Stomach (tissue), 19 donors: ENCODE measurements around the gene POLR2C. TPM values are rescaled to one million over a fixed set of nuclear protein-coding genes. Genes with fewer than 3 reads are reported as not detected.

Experiments used
- DNase-seq, 2 donors: peaks; one replicate each; pipeline versions ENCODE4 v3.0.0 to v3.0.0-alpha.2; 2013 to 2019
- H3K27ac ChIP-seq, 5 donors: fragments of 200-600 bp in 4 of 5; sonication (generic) in 4 of 5; one replicate each; pipeline ENCODE4 v1.5.1; 2013 to 2019; ENCODE audit warnings: mild to moderate bottlenecking in 1 of 5, moderate library complexity in 1 of 5
- H3K27me3 ChIP-seq, 3 donors: fragments of 200-600 bp; sonication (generic); one replicate each; pipeline ENCODE4 v1.5.1; 2017 to 2019; ENCODE audit warnings: mixed run types in 1 of 3
- H3K36me3 ChIP-seq, 4 donors: fragments of 200-600 bp; sonication (generic); 1 replicate in 3 of 4; 2 replicates in 1 of 4; pipeline ENCODE4 v1.5.1; 2016 to 2019
- H3K4me1 ChIP-seq, 4 donors: fragments of 200-600 bp; sonication (generic); one replicate each; pipeline ENCODE4 v1.5.1; 2016 to 2019
- H3K4me3 ChIP-seq, 4 donors: fragments of 200-600 bp; sonication (generic) in 3 of 4; one replicate each; pipeline ENCODE4 v1.5.1; 2016 to 2019; ENCODE audit warnings: mild to moderate bottlenecking in 1 of 4
- H3K9me3 ChIP-seq, 4 donors: fragments of 200-600 bp; sonication (generic); one replicate each; pipeline ENCODE4 v1.5.1; 2016 to 2019
- CTCF ChIP-seq, 7 experiments: fragments of 450-650 bp in 4 of 7; fragments of 200-600 bp in 3 of 7; sonication (generic) in 3 of 7; IDR thresholded peaks; one replicate each; pipeline ENCODE4 v1.5.1; 2016 to 2019; ENCODE audit warnings: antibody characterized with exemption in 7 of 7, control low read depth in 2 of 7, mild to moderate bottlenecking in 1 of 7
- EP300 ChIP-seq: sonication (generic); formaldehyde crosslinking; IDR thresholded peaks from one replicate; pipeline ENCODE4 v1.6.1; 2017; ENCODE audit warnings: antibody characterized with exemption
- POLR2A ChIP-seq, 4 donors: fragments of 450-650 bp; IDR thresholded peaks; one replicate each; pipeline ENCODE4 v1.6.1; 2016; ENCODE audit warnings: antibody characterized with exemption in 4 of 4, control low read depth in 2 of 4, mild to moderate bottlenecking in 1 of 4, moderate library complexity in 1 of 4
- POLR2AphosphoS5 ChIP-seq, 3 donors: sonication (generic); formaldehyde crosslinking; IDR thresholded peaks; one replicate each; pipeline ENCODE4 v1.6.1; 2016; ENCODE audit warnings: antibody characterized with exemption in 3 of 3
- WGBS, 5 donors: extraction: QIAGEN DNeasy Blood & Tissue Kit in 3 of 5; methylation state at CpG; one replicate each; pipeline versions ENCODE4 v1.1.5 to v1.1.7; 2013 to 2018; 5-methylcytosine and 5-hydroxymethylcytosine counted together
- intact Hi-C: fragments of 100-400 bp; cut with DNase I; formaldehyde crosslinking; loops from one replicate; pipeline ENCODE4 v1.15.1; 2023; ENCODE audit warnings: low total_unique reads
- long read RNA-seq, 10 donors: transcript quantifications; one replicate each; lab custom pipeline, GENCODE V29; 2026
- polyA plus RNA-seq, 3 donors: library from polyadenylated mRNA; stranded (reverse); fragments of 200-250 nt; gene quantifications; one replicate each; pipeline ENCODE4 v1.2.3, GENCODE V29; 2013
- total RNA-seq, 5 donors: library from RNA; depleted of rRNA; stranded (reverse); fragments of >200 nt; gene quantifications; one replicate each; pipeline versions ENCODE4 v1.1.0 to v1.2.3, GENCODE V29; 2014 to 2016
- donor health status: healthy with polysubstance abuse.
- donor health status: Bipolar disorder and iron deficiency.
- donor health status: healthy.

POLR2C gene
- total RNA-seq (100 to 1,000 TPM in 2 of 5 donors, 10 to 100 TPM in 3; 60.0 to 162 (median 84.4) TPM), polyA plus RNA-seq (10 to 100 TPM; 31.8 to 56.1 (median 48.9) TPM)
- long read RNA-seq, donor 1, transcript POLR2C-201 (9 exons, 2,057 nt), result major isoform, 12 of 83 reads
- long read RNA-seq, donor 1, partial matches to known transcripts, result 71 of 83 reads
- long read RNA-seq, donor 1, other reads (novel, unspliced or antisense), result 0 of 83 reads
- long read RNA-seq, donor 2, transcript POLR2C-201 (9 exons, 2,057 nt), result major isoform, 11 of 11 reads
- long read RNA-seq, donor 2, partial matches to known transcripts, result 0 of 11 reads
- long read RNA-seq, donor 2, other reads (novel, unspliced or antisense), result 0 of 11 reads
- long read RNA-seq, donor 3, transcript POLR2C-201 (9 exons, 2,057 nt), result major isoform, 16 of 18 reads
- long read RNA-seq, donor 3, partial matches to known transcripts, result 0 of 18 reads
- long read RNA-seq, donor 3, other reads (novel, unspliced or antisense), result 0 of 18 reads
- long read RNA-seq, donor 4, partial matches to known transcripts, result 0 of 3 reads
- long read RNA-seq, donor 4, other reads (novel, unspliced or antisense), result 0 of 3 reads
- long read RNA-seq, donor 5, transcript POLR2C-201 (9 exons, 2,057 nt), result major isoform, 22 of 22 reads
- long read RNA-seq, donor 5, partial matches to known transcripts, result 0 of 22 reads
- long read RNA-seq, donor 5, other reads (novel, unspliced or antisense), result 0 of 22 reads
- long read RNA-seq, donor 6, transcript POLR2C-201 (9 exons, 2,057 nt), result major isoform, 40 of 47 reads
- long read RNA-seq, donor 6, partial matches to known transcripts, result 6 of 47 reads
- long read RNA-seq, donor 6, other reads (novel, unspliced or antisense), result 0 of 47 reads
- long read RNA-seq, donor 7, transcript POLR2C-201 (9 exons, 2,057 nt), result major isoform, 31 of 120 reads
- long read RNA-seq, donor 7, partial matches to known transcripts, result 86 of 120 reads
- long read RNA-seq, donor 7, other reads (novel, unspliced or antisense), result 0 of 120 reads
- long read RNA-seq, donor 8, transcript POLR2C-201 (9 exons, 2,057 nt), result major isoform, 18 of 24 reads
- long read RNA-seq, donor 8, partial matches to known transcripts, result 0 of 24 reads
- long read RNA-seq, donor 8, other reads (novel, unspliced or antisense), result 5 of 24 reads
- long read RNA-seq, donor 9, transcript POLR2C-201 (9 exons, 2,057 nt), result major isoform, 24 of 34 reads
- long read RNA-seq, donor 9, partial matches to known transcripts, result 6 of 34 reads
- long read RNA-seq, donor 9, other reads (novel, unspliced or antisense), result 0 of 34 reads
- long read RNA-seq, donor 10, transcript POLR2C-201 (9 exons, 2,057 nt), result major isoform, 11 of 63 reads
- long read RNA-seq, donor 10, partial matches to known transcripts, result 46 of 63 reads
- long read RNA-seq, donor 10, other reads (novel, unspliced or antisense), result 5 of 63 reads

GRCh38 chr16:57462209-57462977 is at the start of gene POLR2C:
TSS of gene POLR2C (plus strand) at chr16:57462679. CDS start at chr16:57462725, 46 bp downstream.
- Histone ChIP-seq H3K27me3 (no peaks in the 10 kb centered on the region), H3K4me3 (peak within 1 kb of the TSS; percentile 97 to 100 (median 98)), H3K36me3 (peaks cover 47 to 81% (median 79%) of the 10 kb centered on the region in 4 donors), H3K4me1 (peaks cover 13 to 31% (median 30%) of the 10 kb centered on the region in 4 donors), H3K27ac (peak within 1 kb of the TSS; percentile 88 to 93 (median 91)), H3K9me3 (no peaks in the 10 kb centered on the region)
- intact Hi-C loops, result no loop called here
- peak; percentile 92 to 97 for DNase-seq
- peak in 1 of 4 donors; percentile 68 for TF ChIP-seq POLR2A (IDR thresholded peaks at IDR 0.05)
- TF ChIP-seq CTCF (IDR thresholded peaks at IDR 0.05), result peak in 6 of 7 experiments; percentile 28 to 99 (median 96)
- TF ChIP-seq EP300, result no peak
- TF ChIP-seq POLR2AphosphoS5 (IDR thresholded peaks at IDR 0.05), result peak; percentile 91 to 100 (median 98)
- WGBS, 5 donors, result 1 to 2% (median 1%) methylated on average over 14 to 47 of the region's 47 CpGs

- no peak overlapping the region for H3K27ac ChIP-seq
- no peak overlapping the region for H3K4me3 ChIP-seq
- no peak for DNase-seq
- intact Hi-C loops, result no loop called here
- H3K27me3 ChIP-seq, result peaks cover 0 to 4% (median 0%) of the 10 kb centered on the region in 3 donors
- H3K4me1 ChIP-seq, result peaks cover 7 to 32% (median 19%) of the 10 kb centered on the region in 4 donors
- 85 to 100% (median 91%) methylated on average over 2 to 5 of the region's 5 CpGs for WGBS, 5 donors
- TF ChIP-seq POLR2A (IDR thresholded peaks at IDR 0.05), result no peak
- TF ChIP-seq EP300, result no peak
- TF ChIP-seq POLR2AphosphoS5 (IDR thresholded peaks at IDR 0.05), result no peak
- no peak for TF ChIP-seq CTCF (IDR thresholded peaks at IDR 0.05)
- H3K9me3 ChIP-seq, result no peaks in the 10 kb centered on the region
- H3K36me3 ChIP-seq, result no peaks in the 10 kb centered on the region
Observed at GRCh38 chr16:57413301-57413730, 49.2 kb upstream of the POLR2C start.

GRCh38 chr16:57413733-57414132 is 48.7 kb upstream of the POLR2C start:
- Histone ChIP-seq H3K27ac (no peak overlapping the region), H3K4me1 (peaks cover 7 to 37% (median 23%) of the 10 kb centered on the region in 4 donors), H3K36me3 (no peaks in the 10 kb centered on the region), H3K9me3 (no peaks in the 10 kb centered on the region), H3K4me3 (no peak overlapping the region), H3K27me3 (peaks cover 0 to 4% (median 0%) of the 10 kb centered on the region in 3 donors)
- intact Hi-C loops, result no loop called here
- DNase-seq, result no peak
- WGBS, 5 donors, result 50 to 69% (median 57%) methylated on average over 7 of the region's 7 CpGs
- TF ChIP-seq EP300 (no peak), CTCF (IDR thresholded peaks at IDR 0.05) (no peak), POLR2AphosphoS5 (IDR thresholded peaks at IDR 0.05) (no peak)
